Neural cell (in vitro differentiated cells): ENCODE data around the gene ATP1B2.

Source experiments
- EP300 ChIP-seq: fragments of 450-650 bp; conservative IDR thresholded peaks from 2 replicates; pipeline ENCODE4 v1.6.1; 2014; ENCODE audit warnings: antibody characterized with exemption, mild to moderate bottlenecking, moderate library complexity; ENCODE audit not compliant: poor library complexity, severe bottlenecking
- REST ChIP-seq: IDR thresholded peaks from 2 replicates; pipeline ENCODE4 v1.6.1; 2012; ENCODE audit warnings: borderline replicate concordance
- SMC3 ChIP-seq: fragments of 450-650 bp; conservative IDR thresholded peaks from 2 replicates; pipeline ENCODE4 v1.6.1; 2014; ENCODE audit warnings: antibody characterized with exemption, mild to moderate bottlenecking, moderate library complexity; ENCODE audit not compliant: poor library complexity
- TF ChIP-seq, protein P1 (sequence below): fragments of 450-650 bp; IDR thresholded peaks from 2 replicates; pipeline ENCODE4 v1.5.1; 2014; ENCODE audit warnings: antibody characterized with exemption, mild to moderate bottlenecking, moderate library complexity; ENCODE audit not compliant: poor library complexity, severe bottlenecking

DNA sequence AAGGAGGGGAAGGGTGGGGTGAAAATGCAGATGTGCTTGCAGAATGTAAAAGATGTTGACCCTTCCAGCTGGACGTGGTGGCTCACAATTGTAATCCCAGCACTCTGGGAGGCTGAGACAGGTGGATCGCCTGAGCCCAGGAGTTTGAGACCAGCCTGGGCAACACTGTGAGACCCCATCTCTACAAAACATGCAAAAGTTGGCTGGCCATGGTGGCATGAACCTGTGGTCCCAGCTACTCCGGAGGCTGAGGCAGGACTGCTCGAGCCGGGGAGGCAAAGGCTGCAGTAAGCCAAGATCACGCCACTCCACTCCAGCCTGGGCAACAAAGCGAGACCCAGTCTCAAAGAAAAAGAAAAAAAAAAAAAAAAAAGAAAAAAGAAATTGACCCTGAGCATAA, 17.8 kb downstream of the ATP1B2 start:
- TF ChIP-seq, protein P1, sequence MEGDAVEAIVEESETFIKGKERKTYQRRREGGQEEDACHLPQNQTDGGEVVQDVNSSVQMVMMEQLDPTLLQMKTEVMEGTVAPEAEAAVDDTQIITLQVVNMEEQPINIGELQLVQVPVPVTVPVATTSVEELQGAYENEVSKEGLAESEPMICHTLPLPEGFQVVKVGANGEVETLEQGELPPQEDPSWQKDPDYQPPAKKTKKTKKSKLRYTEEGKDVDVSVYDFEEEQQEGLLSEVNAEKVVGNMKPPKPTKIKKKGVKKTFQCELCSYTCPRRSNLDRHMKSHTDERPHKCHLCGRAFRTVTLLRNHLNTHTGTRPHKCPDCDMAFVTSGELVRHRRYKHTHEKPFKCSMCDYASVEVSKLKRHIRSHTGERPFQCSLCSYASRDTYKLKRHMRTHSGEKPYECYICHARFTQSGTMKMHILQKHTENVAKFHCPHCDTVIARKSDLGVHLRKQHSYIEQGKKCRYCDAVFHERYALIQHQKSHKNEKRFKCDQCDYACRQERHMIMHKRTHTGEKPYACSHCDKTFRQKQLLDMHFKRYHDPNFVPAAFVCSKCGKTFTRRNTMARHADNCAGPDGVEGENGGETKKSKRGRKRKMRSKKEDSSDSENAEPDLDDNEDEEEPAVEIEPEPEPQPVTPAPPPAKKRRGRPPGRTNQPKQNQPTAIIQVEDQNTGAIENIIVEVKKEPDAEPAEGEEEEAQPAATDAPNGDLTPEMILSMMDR, result no peak
- TF ChIP-seq REST (no peak), EP300 (no peak), SMC3 (no peak)
